ENCODE measurements around the gene ATRIP.
A peak's percentile ranks its signal among the peaks of the same experiment; 100 is the strongest.
"Not testable (repeated sequence)": the region's sequence is repeated elsewhere in the genome, so short reads cannot be mapped to it uniquely, and the experiment has no call there.

The ATRIP gene

GRCh38 chr3:48470286-48470685, 23.7 kb downstream of the ATRIP start:
- no peak for DNase-seq

GRCh38 chr3:48472673-48472922, 26.1 kb downstream of the ATRIP start:
- DNase-seq = no peak

GRCh38 chr3:48472923-48473616, 26.5 kb downstream of the ATRIP start:
- DNase-seq = peak; percentile 84 to 98 (median 91)

- no peak for DNase-seq
Measured at GRCh38 chr3:48473617-48473952, 27.0 kb downstream of the ATRIP start.

- DNase-seq = not testable (repeated sequence)
Measured at GRCh38 chr3:48474031-48474430, 27.5 kb downstream of the ATRIP start.

GRCh38 chr3:48474619-48475018, 28.1 kb downstream of the ATRIP start:
- DNase-seq = no peak

GRCh38 chr3:48475188-48475587, 28.7 kb downstream of the ATRIP start:
- DNase-seq = no peak

- DNase-seq = no peak
Measured at GRCh38 chr3:48476426-48477053, 30.0 kb downstream of the ATRIP start.

- no peak for DNase-seq
Measured at GRCh38 chr3:48477959-48478520, 31.5 kb downstream of the ATRIP start.

- peak in 3 of 5 experiments; percentile 47 to 93 (median 81) for DNase-seq
Measured at GRCh38 chr3:48478626-48479555, 32.4 kb downstream of the ATRIP start.

- DNase-seq = not testable (repeated sequence)
Measured at GRCh38 chr3:48480891-48481290, 34.4 kb downstream of the ATRIP start.

- DNase-seq = not testable (repeated sequence)
Measured at GRCh38 chr3:48482822-48483221, 36.3 kb downstream of the ATRIP start.

- no peak for DNase-seq
Measured at GRCh38 chr3:48486952-48487351, 40.4 kb downstream of the ATRIP start.

GRCh38 chr3:48492461-48493202, 46.1 kb downstream of the ATRIP start:
- DNase-seq = no peak

GRCh38 chr3:48493203-48493501, 46.6 kb downstream of the ATRIP start:
- no peak for DNase-seq

GRCh38 chr3:48500656-48501055, 54.1 kb downstream of the ATRIP start:
- no peak for DNase-seq

GRCh38 chr3:48501196-48501595, 54.7 kb downstream of the ATRIP start:
- no peak for DNase-seq

- no peak for DNase-seq
Measured at GRCh38 chr3:48502121-48502520, 55.6 kb downstream of the ATRIP start.

- no peak for DNase-seq
Measured at GRCh38 chr3:48502728-48503168, 56.2 kb downstream of the ATRIP start.

GRCh38 chr3:48503401-48504050, 57.0 kb downstream of the ATRIP start:
- DNase-seq = no peak

- DNase-seq = peak in 4 of 5 experiments; percentile 27 to 67 (median 40)
Measured at GRCh38 chr3:48504051-48504946, 57.8 kb downstream of the ATRIP start, which contains the start of gene SHISA5. TSS of gene SHISA5 (minus strand) at chr3:48504174. CDS start at chr3:48504094, 80 bp downstream.

All from T-helper 2 cell (primary cell).